Renal cortex interstitium (tissue), 11 donors: ENCODE data around the gene UBE2I. TPM values are rescaled to one million over a fixed set of nuclear protein-coding genes. Genes with fewer than 3 reads are reported as not detected.
A peak's percentile ranks its signal among the peaks of the same experiment; 100 is the strongest.

Experiments used
- DNase-seq, 11 donors: peaks; one replicate each; pipeline ENCODE4 v3.0.0-alpha.2; 2013; ENCODE audit warnings: low read depth in 9 of 11, low spot score in 4 of 11; ENCODE audit errors: extremely low read depth in 1 of 11
- polyA plus RNA-seq, 3 donors: library from polyadenylated mRNA; unstranded; fragments of 120-200 nt; gene quantifications; one replicate each; pipeline ENCODE4 v1.2.1, GENCODE V29; 2013; ENCODE audit not compliant: insufficient read length in 3 of 3

UBE2I gene
- polyA plus RNA-seq, 3 donors, result 151 to 176 (median 155) TPM

GRCh38 chr16:1346422-1347285 lies 37.2 kb downstream of the UBE2I start:
- DNase-seq, result no peak

- no peak for DNase-seq
These were observed 37.9 kb downstream of the UBE2I start for GRCh38 chr16:1347286-1347855.

- DNase-seq, result no peak
These were observed 38.5 kb downstream of the UBE2I start for GRCh38 chr16:1347962-1348361.

GRCh38 chr16:1348441-1348840 lies 39.0 kb downstream of the UBE2I start:
- no peak for DNase-seq

- no peak for DNase-seq
These were observed 39.5 kb downstream of the UBE2I start for GRCh38 chr16:1348926-1349325.

- DNase-seq, result no peak
These were observed 39.9 kb downstream of the UBE2I start for GRCh38 chr16:1349351-1349750.

GRCh38 chr16:1349951-1350350 lies 40.5 kb downstream of the UBE2I start:
- no peak for DNase-seq

GRCh38 chr16:1350691-1351090 lies 41.3 kb downstream of the UBE2I start:
- DNase-seq, result no peak

GRCh38 chr16:1351215-1351581 lies 41.8 kb downstream of the UBE2I start:
- no peak for DNase-seq

- peak; percentile 61 to 81 (median 75) for DNase-seq
These were observed 42.3 kb downstream of the UBE2I start, which contains the start of the genes GNPTG and TSR3 for GRCh38 chr16:1351582-1352362. TSS of gene GNPTG (plus strand) at chr16:1351931. CDS start at chr16:1351966, 35 bp downstream. TSS of gene TSR3 (minus strand) at chr16:1351878. CDS start at chr16:1351804, 74 bp downstream.

GRCh38 chr16:1354815-1355540 lies 45.5 kb downstream of the UBE2I start:
- DNase-seq, result no peak

- DNase-seq, result no peak
These were observed 46.2 kb downstream of the UBE2I start for GRCh38 chr16:1355591-1355990.

GRCh38 chr16:1356061-1356900 lies 46.8 kb downstream of the UBE2I start:
- DNase-seq, result no peak

- no peak for DNase-seq
These were observed 48.6 kb downstream of the UBE2I start for GRCh38 chr16:1357906-1358566.

GRCh38 chr16:1361685-1362360 lies 52.4 kb downstream of the UBE2I start:
- DNase-seq, result no peak

- no peak for DNase-seq
These were observed 53.4 kb downstream of the UBE2I start for GRCh38 chr16:1362807-1363206.

- no peak for DNase-seq
These were observed 54.1 kb downstream of the UBE2I start for GRCh38 chr16:1363501-1364041.
